ENCODE measurements around the gene TFB2M.

The TFB2M gene

GRCh38 chr1:246515390-246516005, 50.6 kb downstream of the TFB2M start:
- TF ChIP-seq, protein P1, sequence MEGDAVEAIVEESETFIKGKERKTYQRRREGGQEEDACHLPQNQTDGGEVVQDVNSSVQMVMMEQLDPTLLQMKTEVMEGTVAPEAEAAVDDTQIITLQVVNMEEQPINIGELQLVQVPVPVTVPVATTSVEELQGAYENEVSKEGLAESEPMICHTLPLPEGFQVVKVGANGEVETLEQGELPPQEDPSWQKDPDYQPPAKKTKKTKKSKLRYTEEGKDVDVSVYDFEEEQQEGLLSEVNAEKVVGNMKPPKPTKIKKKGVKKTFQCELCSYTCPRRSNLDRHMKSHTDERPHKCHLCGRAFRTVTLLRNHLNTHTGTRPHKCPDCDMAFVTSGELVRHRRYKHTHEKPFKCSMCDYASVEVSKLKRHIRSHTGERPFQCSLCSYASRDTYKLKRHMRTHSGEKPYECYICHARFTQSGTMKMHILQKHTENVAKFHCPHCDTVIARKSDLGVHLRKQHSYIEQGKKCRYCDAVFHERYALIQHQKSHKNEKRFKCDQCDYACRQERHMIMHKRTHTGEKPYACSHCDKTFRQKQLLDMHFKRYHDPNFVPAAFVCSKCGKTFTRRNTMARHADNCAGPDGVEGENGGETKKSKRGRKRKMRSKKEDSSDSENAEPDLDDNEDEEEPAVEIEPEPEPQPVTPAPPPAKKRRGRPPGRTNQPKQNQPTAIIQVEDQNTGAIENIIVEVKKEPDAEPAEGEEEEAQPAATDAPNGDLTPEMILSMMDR (conservative IDR thresholded peaks at IDR 0.05; ENCODE audit: control insufficient read depth, insufficient read depth, low read depth, low read length), result no peak
- no peak for DNase-seq (ENCODE audit: low read depth)
- no peak overlapping the region for H3K4me3 ChIP-seq (ENCODE audit: control insufficient read depth, low read depth, low read length)

DNA sequence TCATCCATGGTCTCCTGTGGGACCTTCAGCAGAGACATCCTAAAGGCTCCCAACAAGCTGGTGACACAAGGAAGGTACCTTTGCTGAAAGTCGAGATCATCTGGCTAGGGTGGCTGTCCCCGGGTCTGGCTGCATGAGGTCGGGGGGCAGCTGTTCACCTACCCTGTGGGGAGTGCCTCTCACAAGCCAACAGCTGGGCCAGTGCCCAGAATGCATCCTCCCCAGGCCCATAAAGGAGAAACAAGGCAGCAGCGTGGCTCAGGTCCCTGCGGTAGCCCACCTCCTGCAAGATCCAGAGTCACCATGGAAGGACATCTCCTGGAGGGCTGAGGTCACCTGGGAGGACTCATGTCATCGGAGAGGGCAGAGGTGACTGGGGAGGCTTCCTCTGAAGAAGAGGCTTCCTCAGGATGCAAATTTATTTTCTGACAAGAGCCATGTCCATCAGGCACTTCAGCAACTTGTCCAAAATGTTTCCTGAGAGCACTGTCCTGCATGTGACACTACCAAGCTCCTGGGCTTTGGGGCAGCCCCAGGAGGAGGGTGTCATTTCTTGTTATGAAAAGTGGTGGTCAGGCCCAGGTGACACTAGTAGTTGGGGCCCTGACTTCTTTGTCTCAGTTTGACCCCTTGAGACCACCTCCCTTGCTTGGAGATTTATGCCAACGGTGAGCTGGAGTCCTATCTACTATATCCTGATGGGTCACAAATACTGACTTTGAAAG, 52.3 kb downstream of the TFB2M start:
- no peak for DNase-seq (ENCODE audit: low read depth)
- H3K4me3 ChIP-seq (ENCODE audit: control insufficient read depth, low read depth, low read length), result no peak overlapping the region
- TF ChIP-seq, protein P1 (conservative IDR thresholded peaks at IDR 0.05; ENCODE audit: control insufficient read depth, insufficient read depth, low read depth, low read length), result no peak

DNA sequence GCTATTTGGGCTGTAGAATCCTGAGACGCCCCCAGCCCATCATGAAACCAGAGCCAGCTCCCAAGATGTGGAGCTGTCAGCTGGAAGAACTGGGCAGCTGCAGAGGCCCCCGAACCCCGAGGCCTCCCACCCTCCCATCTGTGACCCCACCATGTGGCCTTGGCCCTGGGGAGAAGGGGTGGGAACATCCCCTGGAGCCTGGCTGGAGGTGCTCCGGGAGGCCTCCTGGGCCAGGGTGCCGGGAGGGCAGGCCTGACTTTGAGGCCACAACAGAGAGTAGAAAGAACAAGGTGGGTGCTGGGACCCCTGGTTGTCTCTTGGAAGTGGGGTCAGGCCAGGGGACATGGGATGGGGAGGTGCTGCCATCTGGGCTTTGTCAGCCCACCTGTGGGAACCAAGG, 53.0 kb downstream of the TFB2M start:
- TF ChIP-seq, protein P1 (conservative IDR thresholded peaks at IDR 0.05; ENCODE audit: control insufficient read depth, insufficient read depth, low read depth, low read length), result no peak
- DNase-seq (ENCODE audit: low read depth), result no peak
- H3K4me3 ChIP-seq (ENCODE audit: control insufficient read depth, low read depth, low read length), result no peak overlapping the region

DNA sequence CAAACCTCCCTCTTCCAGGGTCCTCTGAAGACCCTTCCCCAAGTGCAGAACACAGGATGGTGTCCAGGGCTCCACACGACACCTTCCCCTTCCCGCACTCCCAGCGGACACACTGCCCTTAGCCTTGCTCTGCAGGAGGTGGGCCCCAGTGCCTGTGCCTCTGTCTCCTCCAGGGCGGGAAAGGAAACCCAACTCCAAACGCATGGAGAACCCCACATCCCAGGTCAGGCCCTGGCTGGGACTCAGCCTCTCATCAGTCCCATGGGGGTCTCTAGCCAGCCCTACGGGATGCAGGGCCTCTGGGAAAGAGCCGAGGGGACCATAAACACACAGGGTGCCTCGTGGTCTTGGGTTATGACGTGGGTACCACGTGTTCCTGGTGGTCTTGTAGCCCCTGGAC, 53.4 kb downstream of the TFB2M start:
- no peak for DNase-seq (ENCODE audit: low read depth)
- TF ChIP-seq, protein P1 (conservative IDR thresholded peaks at IDR 0.05; ENCODE audit: control insufficient read depth, insufficient read depth, low read depth, low read length), result no peak
- no peak overlapping the region for H3K4me3 ChIP-seq (ENCODE audit: control insufficient read depth, low read depth, low read length)

DNA sequence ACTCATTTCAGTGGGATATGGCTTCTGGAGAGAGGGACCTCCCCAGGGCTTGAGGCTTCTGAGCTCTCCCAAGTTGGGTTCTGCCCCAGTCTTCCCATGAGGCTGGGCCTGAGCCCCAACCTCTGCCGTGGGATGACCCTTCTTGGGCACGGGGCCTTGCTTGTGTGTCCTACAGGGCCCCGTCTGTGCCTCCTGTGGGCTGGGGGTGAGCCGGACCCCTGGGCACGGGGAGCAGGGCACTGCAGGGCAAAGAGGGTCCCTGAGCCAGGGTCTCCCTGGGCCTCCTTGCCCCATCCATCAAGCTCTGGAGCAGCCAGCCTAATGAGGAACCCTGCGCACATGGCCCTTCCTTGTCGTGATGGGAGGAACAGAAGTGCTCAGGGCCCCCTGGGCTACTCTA, 53.8 kb downstream of the TFB2M start:
- TF ChIP-seq, protein P1 (conservative IDR thresholded peaks at IDR 0.05; ENCODE audit: control insufficient read depth, insufficient read depth, low read depth, low read length), result no peak
- no peak for DNase-seq (ENCODE audit: low read depth)
- H3K4me3 ChIP-seq (ENCODE audit: control insufficient read depth, low read depth, low read length), result no peak overlapping the region

DNA sequence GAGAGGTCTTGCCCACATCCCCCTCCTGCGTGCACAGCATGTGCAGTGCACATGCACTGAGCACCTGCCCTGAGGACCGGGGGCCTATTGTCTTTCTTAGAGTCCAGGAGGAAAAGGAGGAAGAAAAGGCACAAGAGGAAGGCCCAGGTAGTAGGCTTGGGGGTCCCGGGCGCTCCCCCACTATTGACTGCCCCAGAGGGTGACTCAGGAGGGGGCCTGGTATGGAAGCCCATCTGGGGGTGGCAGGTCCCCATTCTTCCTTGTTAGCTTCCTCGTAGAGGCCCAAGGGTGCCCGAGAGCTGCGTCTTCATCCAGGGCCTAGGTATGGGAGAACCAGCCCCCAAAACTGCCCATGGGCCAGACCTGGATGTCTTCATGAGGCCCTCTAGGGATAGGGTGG, 54.9 kb downstream of the TFB2M start:
- no peak for DNase-seq (ENCODE audit: low read depth)
- no peak overlapping the region for H3K4me3 ChIP-seq (ENCODE audit: control insufficient read depth, low read depth, low read length)
- TF ChIP-seq, protein P1 (conservative IDR thresholded peaks at IDR 0.05; ENCODE audit: control insufficient read depth, insufficient read depth, low read depth, low read length), result no peak

Measured in fibroblast of mammary gland (primary cell).